C4-2B (cell line): ENCODE results near the gene LIPM.

Experiments
- CTCF ChIP-seq: fragments of 450-650 bp; conservative IDR thresholded peaks from 2 replicates; pipeline ENCODE4 v1.5.1; 2017; ENCODE audit warnings: mild to moderate bottlenecking
- ZFX ChIP-seq: fragments of 450-650 bp; IDR thresholded peaks from 2 replicates; pipeline ENCODE4 v1.6.1; 2017

- TF ChIP-seq CTCF, result no peak
- no peak for TF ChIP-seq ZFX
Measured at GRCh38 chr10:88826388-88826787, 23.9 kb downstream of the LIPM start.
